Vagina (tissue), 2 donors: Measurements from ENCODE around the gene DOK7. TPM values are rescaled to one million over a fixed set of nuclear protein-coding genes. Genes with fewer than 3 reads are reported as not detected.

Experiments
- DNase-seq, 2 donors: peaks; one replicate each; pipeline ENCODE4 v3.0.0-alpha.2; 2017; ENCODE audit errors: extremely low spot score in 2 of 2
- H3K27ac ChIP-seq: fragments of 200-600 bp; sonication (generic); one replicate; pipeline ENCODE4 v1.5.1; 2019
- H3K27me3 ChIP-seq: fragments of 200-600 bp; sonication (generic); one replicate; pipeline ENCODE4 v1.5.1; 2019
- H3K36me3 ChIP-seq, 2 donors: fragments of 200-600 bp; sonication (generic); one replicate each; pipeline ENCODE4 v1.5.1; 2017 to 2019
- H3K4me1 ChIP-seq: fragments of 200-600 bp; sonication (generic); one replicate; pipeline ENCODE4 v1.5.1; 2019
- H3K4me3 ChIP-seq, 2 donors: fragments of 200-600 bp; sonication (generic); 1 replicate in 1 of 2; 2 replicates in 1 of 2; pipeline ENCODE4 v1.5.1; 2016 to 2019
- H3K9me3 ChIP-seq: fragments of 200-600 bp; sonication (generic); one replicate; pipeline ENCODE4 v1.5.1; 2019
- CTCF ChIP-seq, 3 experiments: fragments of 450-650 bp in 2 of 3; fragments of 200-600 bp in 1 of 3; sonication (generic) in 1 of 3; IDR thresholded peaks; one replicate each; pipeline ENCODE4 v1.5.1; 2017 to 2019; ENCODE audit warnings: antibody characterized with exemption in 3 of 3, mild to moderate bottlenecking in 2 of 3, moderate library complexity in 2 of 3
- POLR2A ChIP-seq, 2 donors: fragments of 450-650 bp; IDR thresholded peaks; one replicate each; pipeline ENCODE4 v1.6.1; 2017; ENCODE audit warnings: antibody characterized with exemption in 2 of 2, mild to moderate bottlenecking in 2 of 2, moderate library complexity in 2 of 2
- POLR2AphosphoS5 ChIP-seq, 2 donors: sonication (generic); formaldehyde crosslinking; IDR thresholded peaks; one replicate each; pipeline ENCODE4 v1.9.0; 2017; ENCODE audit warnings: antibody characterized with exemption in 2 of 2, mild to moderate bottlenecking in 2 of 2, low read depth in 1 of 2; ENCODE audit not compliant: insufficient read depth in 1 of 2
- intact Hi-C: fragments of 100-400 bp; cut with DNase I; formaldehyde crosslinking; loops from one replicate; pipeline ENCODE4 v1.15.1; 2023
- total RNA-seq: library from RNA; depleted of rRNA; stranded (reverse); fragments of >200 nt; gene quantifications from one replicate; pipeline ENCODE4 v1.2.3, GENCODE V29; 2016

DOK7 gene
- total RNA-seq, 1 donor from 2014 or later = 4.7 TPM

- Histone ChIP-seq H3K27me3 (no peaks in the 10 kb centered on the region), H3K4me1 (peaks cover 16% of the 10 kb centered on the region), H3K4me3 (no peak overlapping the region), H3K9me3 (no peaks in the 10 kb centered on the region), H3K36me3 (no peaks in the 10 kb centered on the region), H3K27ac (no peak overlapping the region)
- no peak for DNase-seq
- intact Hi-C loops = no loop called here
- TF ChIP-seq POLR2A (IDR thresholded peaks at IDR 0.05) (no peak), CTCF (IDR thresholded peaks at IDR 0.05) (no peak), POLR2AphosphoS5 (IDR thresholded peaks at IDR 0.05; ENCODE audit: insufficient read depth in 1 of 2, low read depth in 1 of 2) (no peak)
Observed at GRCh38 chr4:3469386-3470243, 6.5 kb downstream of the DOK7 start.

- TF ChIP-seq CTCF (IDR thresholded peaks at IDR 0.05) = no peak
- TF ChIP-seq POLR2AphosphoS5 (IDR thresholded peaks at IDR 0.05; ENCODE audit: insufficient read depth in 1 of 2, low read depth in 1 of 2) = no peak
- TF ChIP-seq POLR2A (IDR thresholded peaks at IDR 0.05) = no peak
- Histone ChIP-seq H3K36me3 (no peaks in the 10 kb centered on the region), H3K27ac (no peak overlapping the region), H3K9me3 (no peaks in the 10 kb centered on the region), H3K4me1 (peaks cover 16% of the 10 kb centered on the region), H3K4me3 (no peak overlapping the region), H3K27me3 (no peaks in the 10 kb centered on the region)
- intact Hi-C loops = no loop called here
- no peak for DNase-seq
Observed at GRCh38 chr4:3470244-3471097, 7.4 kb downstream of the DOK7 start.

GRCh38 chr4:3471098-3471760, 8.1 kb downstream of the DOK7 start:
- DNase-seq = no peak
- intact Hi-C loops = no loop called here
- H3K27me3 ChIP-seq = no peaks in the 10 kb centered on the region

GRCh38 chr4:3471886-3472285, 8.8 kb downstream of the DOK7 start:
- Histone ChIP-seq H3K27ac (no peak overlapping the region), H3K27me3 (no peaks in the 10 kb centered on the region), H3K9me3 (no peaks in the 10 kb centered on the region), H3K36me3 (no peaks in the 10 kb centered on the region), H3K4me1 (peaks cover 7% of the 10 kb centered on the region), H3K4me3 (no peak overlapping the region)
- no peak for DNase-seq
- TF ChIP-seq CTCF (IDR thresholded peaks at IDR 0.05) = no peak
- TF ChIP-seq POLR2A (IDR thresholded peaks at IDR 0.05) = no peak
- TF ChIP-seq POLR2AphosphoS5 (IDR thresholded peaks at IDR 0.05; ENCODE audit: insufficient read depth in 1 of 2, low read depth in 1 of 2) = no peak
- intact Hi-C loops = no loop called here

More at GRCh38 chr4:3471098-3471760, 8.1 kb downstream of the DOK7 start:
- H3K4me1 ChIP-seq = peaks cover 13% of the 10 kb centered on the region
- H3K36me3 ChIP-seq = no peaks in the 10 kb centered on the region
- H3K4me3 ChIP-seq = no peak overlapping the region
- H3K9me3 ChIP-seq = no peaks in the 10 kb centered on the region
- no peak overlapping the region for H3K27ac ChIP-seq
- TF ChIP-seq POLR2A (IDR thresholded peaks at IDR 0.05) (no peak), CTCF (IDR thresholded peaks at IDR 0.05) (no peak), POLR2AphosphoS5 (IDR thresholded peaks at IDR 0.05; ENCODE audit: insufficient read depth in 1 of 2, low read depth in 1 of 2) (no peak)
